GM19193 (cell line): Measurements from ENCODE around the gene ALKBH5.

Experiments used
- POLR2A ChIP-seq: IDR thresholded peaks from 4 replicates; pipeline ENCODE4 v1.6.1; 2011; ENCODE audit not compliant: insufficient read depth, insufficient read length; ENCODE audit errors: extremely low read depth

Gene ALKBH5

GRCh38 chr17:18176176-18176575 is 7.5 kb upstream of the ALKBH5 start:
- no peak for TF ChIP-seq POLR2A

GRCh38 chr17:18177133-18177532 is 6.5 kb upstream of the ALKBH5 start:
- TF ChIP-seq POLR2A = no peak

GRCh38 chr17:18177722-18178121 is 5.9 kb upstream of the ALKBH5 start:
- no peak for TF ChIP-seq POLR2A

GRCh38 chr17:18179196-18179595 is 4.4 kb upstream of the ALKBH5 start:
- TF ChIP-seq POLR2A = no peak

- TF ChIP-seq POLR2A = no peak
Observed at GRCh38 chr17:18179804-18180203, 3.8 kb upstream of the ALKBH5 start.

GRCh38 chr17:18181358-18181757 is 2.3 kb upstream of the ALKBH5 start:
- no peak for TF ChIP-seq POLR2A

GRCh38 chr17:18182110-18182977 is 1.3 kb upstream of the ALKBH5 start:
- TF ChIP-seq POLR2A = no peak

GRCh38 chr17:18182978-18183333 is 672 bp upstream of the ALKBH5 start:
- peak; percentile 84 for TF ChIP-seq POLR2A

GRCh38 chr17:18184143-18185031 is 759 bp downstream of the ALKBH5 start:
- no peak for TF ChIP-seq POLR2A

- TF ChIP-seq POLR2A = no peak
Observed at GRCh38 chr17:18185391-18185790, 1.8 kb downstream of the ALKBH5 start.

GRCh38 chr17:18185832-18186626 is 2.4 kb downstream of the ALKBH5 start:
- TF ChIP-seq POLR2A = no peak

- TF ChIP-seq POLR2A = no peak
Observed at GRCh38 chr17:18186627-18186982, 3.0 kb downstream of the ALKBH5 start.

- no peak for TF ChIP-seq POLR2A
Observed at GRCh38 chr17:18187226-18187625, 3.6 kb downstream of the ALKBH5 start.

- no peak for TF ChIP-seq POLR2A
Observed at GRCh38 chr17:18187821-18188761, 4.5 kb downstream of the ALKBH5 start.
